GM21717 (cell line): ENCODE results near the gene RAB1A.

Source experiments
- ATAC-seq: cut with Tn5 transposase; IDR thresholded peaks from one replicate; pipeline ENCODE4 v1.9.1; 2021; ENCODE audit warnings: mild to moderate bottlenecking, moderate library complexity; ENCODE audit not compliant: unreplicated experiment

RAB1A gene

DNA sequence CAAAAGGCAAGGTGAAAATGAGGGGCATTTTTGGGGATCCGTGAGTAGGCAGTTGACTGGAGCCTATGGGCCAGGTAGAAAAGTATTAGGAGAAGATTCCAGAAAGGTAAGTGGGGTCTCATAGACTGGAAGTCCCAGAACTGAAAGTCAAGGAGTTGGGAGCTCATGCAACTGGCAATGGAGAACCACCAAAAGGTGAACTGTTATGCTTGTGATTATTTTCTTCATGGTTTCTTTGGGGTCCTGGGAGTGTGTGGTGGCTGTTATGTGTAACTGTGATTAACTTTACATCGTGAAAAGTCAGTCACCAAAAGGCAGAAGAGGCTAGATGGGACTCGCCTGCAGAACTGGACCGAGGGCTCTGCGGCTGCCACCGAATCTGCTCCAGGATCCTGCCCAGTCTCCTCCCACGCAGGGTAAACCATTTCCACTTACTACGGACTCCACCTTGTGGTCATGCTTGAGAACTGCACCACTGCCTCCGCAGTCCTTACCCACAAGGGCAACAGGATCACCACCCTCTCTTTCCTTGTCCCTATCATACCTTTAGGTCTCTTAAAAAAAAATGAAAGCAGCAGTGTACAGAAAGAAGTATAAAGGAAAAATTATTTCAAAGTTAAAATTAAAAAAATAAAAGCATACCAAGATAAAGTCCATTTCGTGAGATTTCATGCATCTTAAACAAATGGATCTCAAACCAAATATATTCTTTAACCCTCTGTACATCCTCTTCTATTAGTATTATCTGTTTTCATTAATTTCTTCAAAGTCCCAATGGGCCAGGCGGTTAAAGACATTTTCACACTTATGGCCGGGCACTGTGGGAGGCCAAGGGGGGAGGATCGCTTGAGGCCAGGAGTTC is 89.3 kb downstream of the RAB1A start:
- peak; percentile 87 for ATAC-seq

DNA sequence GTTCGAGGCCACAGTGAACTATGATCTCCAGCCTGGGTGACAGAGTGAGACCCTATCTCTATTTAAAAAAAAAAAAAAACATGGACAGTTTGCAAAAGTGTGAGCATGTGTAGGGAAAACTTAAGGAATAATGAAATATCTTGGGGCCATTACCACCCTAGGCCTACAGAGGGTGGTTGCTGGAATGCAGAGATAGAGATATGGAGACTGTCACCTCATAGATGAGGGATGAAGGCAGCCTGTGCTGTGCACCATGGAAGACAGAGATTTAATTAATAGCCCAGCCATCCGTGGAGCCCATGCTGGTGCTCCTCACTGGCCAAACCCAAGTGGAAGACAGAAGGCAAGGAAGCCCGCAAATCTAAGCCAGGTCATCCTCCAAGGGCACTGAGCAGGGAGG is 90.3 kb downstream of the RAB1A start:
- no peak for ATAC-seq

DNA sequence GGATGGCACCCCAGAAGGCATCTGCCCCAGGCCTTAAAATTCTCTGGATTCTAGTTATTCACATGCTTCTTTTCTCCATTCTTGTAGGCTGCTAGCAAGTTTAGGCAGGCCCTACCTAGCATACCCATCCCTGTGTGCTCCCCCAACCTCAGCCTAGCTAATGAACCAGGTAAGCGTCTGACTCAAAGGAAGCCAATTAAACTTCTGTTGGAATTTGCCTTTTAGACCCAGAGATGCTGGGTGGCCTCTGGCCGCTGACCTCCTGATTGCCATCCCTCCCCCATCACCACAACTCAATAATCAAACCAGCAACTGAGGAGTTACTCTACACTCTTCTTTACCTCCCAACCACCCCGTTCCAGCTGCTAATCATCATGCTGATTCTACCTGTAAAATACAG is 92.7 kb downstream of the RAB1A start:
- ATAC-seq: no peak
